Stimulated activated CD8-positive, alpha-beta memory T cell treated with anti-CD3 and anti-CD28 coated beads, Interleukin-7, amount 100 ng/mL, for 4 hours (primary cell): Measurements from ENCODE around the gene HAVCR1.
"Not testable (repeated sequence)": the region's sequence is repeated elsewhere in the genome, so short reads cannot be mapped to it uniquely, and the experiment has no call there.

Experiments
- DNase-seq, 2 donors: peaks; one replicate each; pipeline ENCODE4 v3.0.0-alpha.2; 2020; ENCODE audit warnings: low read depth in 2 of 2

Gene HAVCR1

GRCh38 chr5:157059093-157059539, at the start of gene HAVCR1:
HAVCR1 (minus strand) TSS chr5:157059116; CDS start chr5:157057943, 1,173 bp downstream.
- DNase-seq, result no peak

GRCh38 chr5:157107508-157107907, 48.6 kb upstream of the HAVCR1 start:
- DNase-seq, result no peak

- DNase-seq, result no peak
Measured at GRCh38 chr5:157106630-157107461, 47.9 kb upstream of the HAVCR1 start.

GRCh38 chr5:157100140-157100679, 41.3 kb upstream of the HAVCR1 start:
- no peak for DNase-seq

- no peak for DNase-seq
Measured at GRCh38 chr5:157088342-157088990, 29.6 kb upstream of the HAVCR1 start.

- no peak for DNase-seq
Measured at GRCh38 chr5:157086751-157087359, 27.9 kb upstream of the HAVCR1 start.

- no peak for DNase-seq
Measured at GRCh38 chr5:157085930-157086329, 27.0 kb upstream of the HAVCR1 start.

- no peak for DNase-seq
Measured at GRCh38 chr5:157080286-157080685, 21.4 kb upstream of the HAVCR1 start.

GRCh38 chr5:157076558-157076957, 17.6 kb upstream of the HAVCR1 start:
- DNase-seq, result no peak

- peak; percentile 1 to 20 for DNase-seq
Measured at GRCh38 chr5:157072508-157072907, 13.6 kb upstream of the HAVCR1 start.

- no peak for DNase-seq
Measured at GRCh38 chr5:157069949-157070348, 11.0 kb upstream of the HAVCR1 start.

- no peak for DNase-seq
Measured at GRCh38 chr5:157068785-157069184, 9.9 kb upstream of the HAVCR1 start.

GRCh38 chr5:157068339-157068738, 9.4 kb upstream of the HAVCR1 start:
- DNase-seq, result no peak

- DNase-seq, result no peak
Measured at GRCh38 chr5:157067005-157067404, 8.1 kb upstream of the HAVCR1 start.

GRCh38 chr5:157066080-157066479, 7.2 kb upstream of the HAVCR1 start:
- no peak for DNase-seq

GRCh38 chr5:157063776-157064430, 5.0 kb upstream of the HAVCR1 start:
- no peak for DNase-seq

GRCh38 chr5:157059891-157060290, 975 bp upstream of the HAVCR1 start:
- DNase-seq, result no peak

- DNase-seq, result no peak
Measured at GRCh38 chr5:157057459-157058370, 1.2 kb downstream of the HAVCR1 start.

GRCh38 chr5:157056848-157057247, 2.1 kb downstream of the HAVCR1 start:
- DNase-seq, result not testable (repeated sequence)

GRCh38 chr5:157051604-157052245, 7.2 kb downstream of the HAVCR1 start:
- DNase-seq, result no peak
